GM18498 (cell line): ENCODE measurements around the gene ALDH3B2.
"Not testable (repeated sequence)": the region's sequence is repeated elsewhere in the genome, so short reads cannot be mapped to it uniquely, and the experiment has no call there.

Source experiments
- ATAC-seq: cut with Tn5 transposase; IDR thresholded peaks from one replicate; pipeline ENCODE4 v1.9.1; 2021; ENCODE audit warnings: mild to moderate bottlenecking, moderate library complexity; ENCODE audit not compliant: unreplicated experiment

Gene ALDH3B2

DNA sequence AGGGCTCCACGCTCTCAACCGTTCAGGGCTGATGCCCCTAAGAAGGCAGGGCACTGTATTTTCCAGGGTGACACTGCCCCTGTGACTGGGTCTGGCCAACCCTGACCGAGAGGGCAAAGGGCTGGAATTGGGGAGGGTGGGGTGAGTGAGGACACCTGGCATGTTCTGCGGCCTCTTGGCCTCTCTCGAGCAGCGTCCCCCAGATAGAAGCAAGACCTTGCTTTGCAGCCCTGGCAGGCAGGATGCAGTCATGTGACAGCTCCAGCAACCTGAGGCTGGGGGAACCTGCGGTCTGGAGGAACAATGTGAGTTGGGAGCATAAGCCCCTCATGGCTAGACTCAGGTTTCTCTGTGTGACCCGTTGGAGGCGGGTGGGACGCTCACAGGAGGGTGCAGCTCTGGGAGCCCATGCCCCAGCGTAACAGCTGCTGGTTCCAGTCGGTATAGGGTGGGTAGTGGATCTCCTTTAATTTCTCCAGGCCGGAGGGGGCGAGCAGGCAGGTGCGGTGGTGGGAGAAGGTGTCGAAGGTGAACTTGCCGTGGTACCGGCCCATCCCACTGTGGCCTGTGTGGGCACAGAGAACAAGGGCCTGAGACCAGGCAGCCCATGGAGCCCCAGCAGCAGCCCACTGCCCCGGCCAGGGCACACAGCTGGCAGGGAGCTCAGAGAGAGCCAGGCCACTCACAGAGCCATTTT, 11.4 kb downstream of the ALDH3B2 start:
- ATAC-seq, result no peak

DNA sequence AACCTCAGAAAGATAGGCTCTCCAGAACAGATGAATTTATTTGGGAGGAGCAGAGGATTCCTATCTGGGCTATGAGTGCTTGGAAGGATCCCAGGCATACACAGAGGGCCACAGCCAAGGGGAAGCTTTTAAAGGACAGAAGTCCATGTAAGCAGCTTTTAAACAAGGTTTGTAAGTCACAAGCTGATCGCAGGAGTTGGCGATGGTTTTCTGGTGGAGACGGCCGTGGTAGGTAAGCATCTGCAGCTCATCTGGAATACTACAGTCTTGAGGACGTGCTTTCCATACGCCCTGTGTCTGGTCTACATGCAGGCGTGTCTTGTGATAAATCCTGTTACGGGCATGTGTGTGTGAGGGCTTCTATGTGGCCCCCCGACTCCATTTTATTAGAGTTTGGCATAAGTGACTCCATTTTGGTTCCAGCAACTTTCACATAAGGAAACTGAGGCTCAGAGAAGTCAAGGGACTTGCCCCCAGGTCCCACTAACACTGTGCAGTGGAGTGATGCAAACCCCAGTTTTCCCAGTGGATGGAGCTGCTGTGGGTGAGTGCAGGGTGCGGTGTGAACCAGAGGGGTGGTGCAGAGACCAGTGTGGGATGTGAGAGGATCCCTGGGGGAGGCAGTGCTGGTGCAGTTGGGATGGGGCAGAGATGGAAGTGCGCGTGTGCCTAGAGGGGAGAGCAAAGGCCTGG, 12.1 kb downstream of the ALDH3B2 start:
- ATAC-seq, result no peak

DNA sequence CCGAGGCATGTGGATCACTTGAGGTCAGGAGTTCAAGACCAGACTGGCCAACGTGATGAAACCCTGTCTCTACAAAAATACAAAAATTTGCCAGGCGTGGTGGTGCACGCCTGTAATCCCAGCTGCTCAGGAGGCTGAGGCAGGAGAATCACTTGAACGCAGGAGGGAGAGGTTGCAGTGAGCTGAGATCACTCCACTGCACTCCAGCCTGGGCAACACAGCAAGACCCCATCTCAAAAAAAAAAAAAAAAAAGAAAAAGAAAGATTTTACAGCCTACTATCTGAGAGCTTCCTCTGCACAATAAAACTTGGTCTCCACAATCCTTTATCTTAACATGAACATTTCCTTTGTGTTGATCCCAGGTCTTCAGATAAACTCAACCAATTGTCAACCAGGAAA, 13.7 kb downstream of the ALDH3B2 start:
- not testable (repeated sequence) for ATAC-seq

DNA sequence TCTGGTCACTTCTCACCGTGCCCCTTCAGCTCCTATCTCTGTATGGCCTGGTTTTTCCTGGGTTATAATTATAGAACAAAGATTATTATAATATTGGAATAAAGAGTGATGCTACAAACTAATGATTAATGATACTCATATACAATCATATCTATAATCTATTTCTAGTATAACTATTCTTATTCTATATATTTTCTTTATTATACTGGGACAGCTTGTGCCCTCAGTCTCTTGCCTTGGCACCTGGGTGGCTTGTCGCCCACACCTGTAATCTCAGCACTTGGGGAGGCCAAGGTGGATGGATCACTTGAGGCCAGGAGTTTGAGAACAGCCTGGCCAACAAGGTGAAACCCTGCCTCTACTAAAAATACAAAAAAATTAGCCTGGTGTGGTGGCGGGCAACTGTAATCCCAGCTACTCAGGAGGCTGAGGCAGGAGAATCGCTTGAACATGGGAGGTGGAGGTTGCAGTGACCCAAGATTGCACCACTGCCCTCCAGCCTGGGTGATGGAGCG, 14.7 kb downstream of the ALDH3B2 start:
- ATAC-seq, result not testable (repeated sequence)

DNA sequence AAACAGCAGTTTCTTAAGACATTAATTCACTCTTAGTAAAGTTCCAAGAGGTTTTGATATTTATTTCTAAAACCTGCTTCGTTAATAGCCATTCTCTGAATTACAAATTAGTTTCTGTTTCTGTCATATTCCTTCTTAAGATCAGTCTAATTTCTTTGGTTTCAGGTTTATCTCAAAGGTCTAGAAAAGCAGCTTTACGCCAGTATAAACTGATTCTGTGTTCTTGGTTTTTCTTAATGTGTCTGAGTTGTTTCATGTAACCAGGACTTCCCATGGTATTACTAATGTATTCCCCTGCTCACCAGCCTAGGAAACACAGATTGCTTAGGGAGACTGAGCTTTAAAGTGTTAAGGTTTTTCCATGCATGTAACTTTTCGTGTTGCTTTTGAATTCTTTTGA, 17.1 kb downstream of the ALDH3B2 start:
- no peak for ATAC-seq

DNA sequence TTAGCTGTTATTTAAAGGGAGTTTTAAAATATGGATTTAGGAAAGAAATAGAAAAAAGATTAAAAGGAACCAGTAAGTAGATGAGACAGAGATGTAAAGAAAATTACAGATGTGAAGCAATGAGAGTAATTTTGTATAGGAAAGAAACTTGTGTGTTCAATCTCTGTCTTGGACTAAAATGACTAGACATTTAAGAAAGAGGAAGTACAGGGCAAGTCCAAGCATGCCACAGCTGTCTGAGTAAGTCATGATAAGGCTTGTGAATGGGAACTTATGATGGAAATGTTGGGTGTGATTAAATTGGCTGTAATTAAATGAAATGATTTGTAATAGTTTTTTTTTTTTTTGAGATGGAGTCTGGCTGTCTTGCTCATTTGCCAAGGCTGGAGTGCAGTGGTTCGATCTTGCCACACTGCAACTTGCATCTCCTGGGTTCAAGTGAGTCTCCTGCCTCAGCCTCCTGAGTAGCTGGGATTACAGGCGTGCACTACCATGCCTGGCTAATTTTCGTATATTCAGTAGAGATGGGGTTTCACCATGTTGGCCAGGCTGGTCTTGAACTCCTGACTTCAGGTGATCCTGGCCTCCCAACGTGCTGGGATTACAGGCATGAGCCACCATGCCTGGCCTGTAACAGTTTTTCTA, 18.0 kb downstream of the ALDH3B2 start:
- ATAC-seq, result no peak

DNA sequence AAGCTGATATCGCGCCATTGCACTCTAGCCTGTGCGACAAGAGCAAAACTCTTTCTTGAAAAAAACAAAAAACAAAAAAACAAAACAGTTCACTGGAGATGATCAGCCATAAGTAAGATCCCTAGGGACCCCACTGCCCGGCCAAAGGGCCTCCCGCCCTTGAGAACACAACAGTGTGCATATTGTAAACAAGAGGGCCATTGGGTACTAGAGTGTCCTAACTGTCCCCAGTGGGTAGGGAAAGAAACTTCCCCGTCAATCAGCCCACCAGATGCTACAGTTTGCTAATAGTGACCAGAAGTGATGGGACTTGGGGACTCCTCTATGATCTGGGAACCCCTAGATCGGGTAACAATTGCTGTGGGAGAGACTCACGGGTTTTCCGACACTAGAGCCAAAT, 20.2 kb downstream of the ALDH3B2 start:
- no peak for ATAC-seq

DNA sequence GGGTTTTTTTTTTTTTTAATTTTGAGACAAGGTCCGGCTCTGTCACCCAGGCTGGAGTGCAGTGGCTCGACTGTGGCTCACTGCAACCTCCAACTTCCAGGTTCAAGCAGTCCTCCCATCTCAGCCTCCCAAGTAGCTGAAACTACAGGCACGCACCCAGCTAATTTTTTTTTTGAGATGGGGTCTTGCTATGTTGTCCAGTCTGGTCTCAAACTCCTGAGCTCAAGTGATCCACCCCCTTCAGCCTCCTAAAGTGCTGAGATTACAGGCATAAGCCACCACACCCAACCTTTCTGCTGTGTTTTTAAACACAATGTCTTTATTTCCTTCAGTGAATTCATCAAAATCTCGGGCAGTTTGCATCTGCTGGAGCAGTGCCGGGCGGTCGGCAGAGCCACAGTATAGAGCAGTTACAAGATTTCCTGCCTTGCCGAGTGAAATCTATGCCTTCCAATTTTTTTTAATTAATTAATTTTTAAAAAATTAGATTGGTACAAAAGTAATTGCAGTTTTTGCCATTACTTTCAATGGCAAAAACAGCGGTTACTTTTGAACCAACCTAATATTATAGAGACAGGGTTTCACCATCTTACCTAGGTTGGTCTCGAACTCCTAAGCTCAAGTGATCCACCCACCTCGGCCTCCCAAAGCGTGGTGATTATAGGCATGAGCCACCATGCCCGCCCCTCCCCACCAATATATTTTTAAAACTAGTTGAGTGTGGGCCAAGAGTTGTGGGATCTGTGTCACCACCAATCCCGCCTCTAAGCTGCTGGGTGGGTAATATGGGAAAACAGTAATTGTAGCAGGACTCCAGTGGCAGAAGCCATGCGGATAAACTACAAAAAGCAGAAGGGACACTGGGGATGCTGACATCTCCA, 21.2 kb downstream of the ALDH3B2 start:
- no peak for ATAC-seq

DNA sequence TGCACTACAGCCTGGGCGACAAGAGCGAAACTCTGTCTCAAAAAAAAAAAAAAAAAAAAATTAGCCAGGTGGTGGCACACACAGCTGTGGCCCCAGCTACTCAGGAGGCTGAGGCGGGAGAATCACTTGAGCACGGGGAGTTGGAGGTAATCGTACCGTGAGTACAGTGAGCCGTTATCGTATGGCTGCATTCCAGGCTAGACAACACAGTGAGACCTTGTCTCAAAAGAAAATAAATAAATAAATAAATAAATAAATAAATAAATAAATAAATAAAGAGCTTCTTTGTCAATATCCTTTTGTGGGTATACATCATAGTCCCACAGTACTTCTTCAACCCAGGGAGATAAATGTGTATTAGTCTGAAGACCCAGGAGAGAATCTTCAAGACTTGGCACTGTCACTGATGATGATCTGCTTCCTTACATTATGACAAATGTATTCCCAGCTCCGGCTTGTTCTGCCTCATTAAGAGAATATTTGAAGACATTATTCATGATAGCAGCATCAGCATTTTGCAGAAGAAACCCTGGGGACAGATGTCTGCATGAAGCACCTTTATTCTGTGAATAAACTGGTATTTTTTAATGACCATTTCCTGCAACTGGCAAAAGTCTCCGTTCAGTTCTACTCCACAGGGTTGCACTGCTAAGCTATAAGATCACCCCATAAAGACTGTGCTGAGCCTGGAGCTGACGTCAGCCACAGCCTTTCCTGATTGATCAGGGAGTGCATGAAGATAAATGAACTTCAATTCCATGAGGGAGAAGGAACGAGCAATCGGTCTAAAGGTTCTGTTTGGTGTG, 22.2 kb downstream of the ALDH3B2 start:
- ATAC-seq, result no peak

DNA sequence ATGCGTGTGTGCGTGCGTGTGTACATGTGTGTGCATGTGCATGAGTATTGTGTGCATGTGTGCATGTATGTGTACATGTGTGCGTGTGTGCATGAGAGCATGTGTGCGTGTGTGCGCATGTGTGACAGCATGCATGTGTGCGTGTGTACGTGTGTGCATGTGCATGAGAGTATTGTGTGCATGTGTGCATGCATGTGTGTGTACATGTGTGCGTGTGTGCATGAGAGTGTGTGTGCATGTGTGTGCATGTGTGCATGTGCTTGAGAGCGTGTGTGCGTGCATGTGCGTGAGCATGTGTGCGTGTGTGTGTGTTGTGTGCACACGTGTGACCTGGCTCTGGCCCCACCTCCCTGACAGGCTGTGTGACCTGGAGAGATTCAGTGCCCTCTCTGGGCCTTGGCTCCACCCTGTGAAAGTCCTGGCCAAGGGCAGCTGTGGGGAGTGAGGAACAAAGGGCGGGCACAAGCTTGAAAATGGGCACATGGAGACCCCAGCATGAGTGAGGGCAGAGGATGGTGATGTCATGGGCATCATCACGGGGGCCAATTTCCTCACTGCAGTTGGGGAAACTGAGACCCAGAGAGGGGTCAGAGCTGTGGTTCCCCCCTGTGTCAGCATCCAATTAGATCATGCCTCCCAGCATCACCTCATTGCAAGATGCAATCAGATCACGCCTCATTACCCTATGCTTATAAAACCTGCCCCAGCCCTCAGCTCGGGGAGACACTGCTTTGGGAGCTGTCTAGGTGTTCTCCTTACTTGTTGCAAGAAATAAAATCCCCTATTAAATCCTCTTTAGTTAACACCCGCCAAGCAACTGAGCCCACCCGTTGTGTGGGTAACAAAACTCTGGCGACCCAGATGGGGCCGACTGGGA, 24.6 kb downstream of the ALDH3B2 start:
- no peak for ATAC-seq

DNA sequence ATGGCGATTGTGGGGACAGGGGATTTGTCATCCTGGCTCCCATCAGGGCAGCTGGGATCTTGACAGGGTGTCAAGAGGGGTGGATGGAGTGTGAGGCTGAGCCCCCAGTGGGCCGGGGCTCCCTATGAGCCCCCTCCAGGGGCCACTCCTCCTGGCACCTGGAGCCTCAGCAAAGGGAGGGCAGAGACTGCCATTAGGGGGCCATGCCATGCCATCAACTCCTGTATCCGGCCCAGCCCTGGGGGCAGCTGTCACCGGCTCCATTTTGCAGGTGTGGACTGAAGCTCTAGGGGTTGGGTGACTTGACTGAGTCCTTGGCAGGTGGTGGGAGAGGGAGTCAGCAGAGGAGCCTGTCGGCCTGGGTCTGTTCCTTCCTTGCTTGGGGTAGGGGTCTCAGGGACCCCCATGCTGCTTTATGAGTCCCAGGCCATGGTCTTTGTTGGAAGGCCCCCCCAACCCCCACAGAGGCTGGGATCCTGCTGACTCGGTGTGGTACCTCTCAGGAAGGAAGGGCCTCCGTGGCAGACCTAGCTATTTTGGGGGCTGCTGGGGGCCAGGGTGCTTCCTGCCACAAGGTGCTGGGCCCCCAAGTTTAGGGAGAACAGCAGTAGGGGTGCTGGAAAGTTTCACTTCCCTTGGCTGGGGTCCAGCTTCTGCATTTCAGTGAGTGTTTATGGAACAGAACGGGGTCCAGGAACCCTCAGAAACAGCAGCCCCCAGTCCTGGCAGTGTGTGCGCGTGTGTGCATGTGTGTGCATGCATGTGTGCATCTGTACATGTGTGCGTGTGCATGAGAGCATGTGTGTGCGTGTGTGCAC, 25.4 kb downstream of the ALDH3B2 start:
- ATAC-seq, result no peak

DNA sequence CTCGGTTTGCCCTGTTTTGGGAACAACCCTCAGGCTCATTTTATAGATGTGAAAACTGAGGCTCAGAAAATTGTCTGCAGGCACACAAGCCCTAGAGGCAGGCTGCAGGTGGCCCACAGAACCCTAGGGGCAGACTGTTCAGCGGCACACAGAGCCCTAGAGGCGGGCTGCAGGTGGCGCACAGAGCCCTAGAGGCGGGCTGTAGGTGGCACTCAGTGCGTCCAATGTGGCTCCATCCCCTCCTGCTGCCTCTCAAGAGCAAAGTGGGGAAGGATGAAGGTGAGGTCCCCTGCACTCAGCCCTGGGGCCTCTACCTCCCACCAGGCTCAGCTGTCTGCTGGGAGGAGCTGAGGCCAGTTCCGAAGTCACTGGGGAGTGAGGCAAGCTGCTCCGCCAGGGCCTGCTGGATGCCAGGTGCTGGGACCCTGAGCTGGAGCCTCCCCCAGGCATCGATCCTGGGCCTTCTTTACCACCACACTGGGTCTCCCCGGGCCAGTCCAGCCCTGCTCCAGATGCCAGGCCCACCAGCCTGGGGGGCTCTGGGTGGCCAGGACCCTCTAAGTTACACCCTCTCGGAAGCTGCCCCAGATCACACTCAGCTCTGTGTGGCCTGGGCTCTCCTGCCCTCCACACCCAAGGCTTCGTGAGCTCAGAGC, 26.2 kb downstream of the ALDH3B2 start:
- ATAC-seq, result peak; percentile 54

DNA sequence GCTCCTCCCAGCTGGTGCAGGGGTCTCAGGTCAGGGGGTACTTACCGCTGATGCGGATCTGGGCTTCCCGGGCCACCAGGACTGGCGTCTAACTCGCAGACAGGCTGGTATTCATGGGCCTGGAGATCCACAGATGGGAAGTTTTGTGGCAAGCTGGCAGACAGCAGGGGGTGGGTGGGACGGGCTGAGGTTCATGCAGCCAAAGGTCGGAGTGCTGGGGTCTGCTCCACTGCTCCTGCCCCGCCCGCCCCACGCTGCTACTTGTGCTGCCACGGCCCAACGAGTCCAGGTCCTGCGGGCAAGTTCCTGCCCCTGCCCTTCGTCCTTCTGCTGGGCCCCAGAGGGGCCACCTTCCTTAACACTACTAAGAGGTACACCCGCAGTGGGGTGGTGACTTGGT, 27.0 kb downstream of the ALDH3B2 start:
- ATAC-seq, result no peak

DNA sequence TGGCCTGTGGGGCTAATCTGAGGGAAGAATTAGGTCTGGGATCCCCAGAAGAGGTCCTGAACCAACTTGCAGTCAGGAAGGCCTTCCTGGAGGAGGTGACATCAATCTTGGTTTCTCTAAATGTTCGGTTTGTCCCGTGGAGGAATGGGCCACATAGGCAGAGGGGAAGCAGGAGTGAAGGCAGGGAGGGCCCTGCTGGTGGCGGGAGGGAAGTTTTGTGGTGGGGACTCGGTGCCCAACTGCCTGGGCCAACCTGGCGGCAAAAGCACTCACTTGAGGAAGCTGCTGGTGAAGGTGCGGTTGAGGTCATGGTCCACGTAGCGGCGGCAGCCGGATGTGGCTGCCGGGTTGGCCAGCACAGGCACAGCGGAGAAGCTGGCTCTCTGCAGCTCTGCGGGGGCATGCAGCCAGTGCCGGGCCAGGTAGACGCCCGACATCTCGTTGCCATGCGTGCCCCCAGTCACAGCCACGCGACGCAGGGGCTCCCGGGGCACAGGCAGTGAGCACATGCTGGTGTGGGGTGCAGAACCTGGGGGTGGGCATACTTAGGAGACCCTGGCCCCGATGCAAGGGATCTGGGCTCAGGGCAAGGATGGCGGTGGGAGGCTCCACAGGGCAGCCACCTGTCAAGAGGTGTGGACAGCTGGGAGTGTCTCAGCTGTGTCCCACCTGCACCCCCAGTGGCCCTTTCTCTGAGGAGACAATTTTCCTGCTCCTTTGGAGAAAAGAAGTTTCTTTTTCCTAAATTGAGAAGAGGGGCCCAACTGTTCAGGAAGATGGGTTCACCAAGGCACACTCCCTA, 27.7 kb downstream of the ALDH3B2 start:
- no peak for ATAC-seq

DNA sequence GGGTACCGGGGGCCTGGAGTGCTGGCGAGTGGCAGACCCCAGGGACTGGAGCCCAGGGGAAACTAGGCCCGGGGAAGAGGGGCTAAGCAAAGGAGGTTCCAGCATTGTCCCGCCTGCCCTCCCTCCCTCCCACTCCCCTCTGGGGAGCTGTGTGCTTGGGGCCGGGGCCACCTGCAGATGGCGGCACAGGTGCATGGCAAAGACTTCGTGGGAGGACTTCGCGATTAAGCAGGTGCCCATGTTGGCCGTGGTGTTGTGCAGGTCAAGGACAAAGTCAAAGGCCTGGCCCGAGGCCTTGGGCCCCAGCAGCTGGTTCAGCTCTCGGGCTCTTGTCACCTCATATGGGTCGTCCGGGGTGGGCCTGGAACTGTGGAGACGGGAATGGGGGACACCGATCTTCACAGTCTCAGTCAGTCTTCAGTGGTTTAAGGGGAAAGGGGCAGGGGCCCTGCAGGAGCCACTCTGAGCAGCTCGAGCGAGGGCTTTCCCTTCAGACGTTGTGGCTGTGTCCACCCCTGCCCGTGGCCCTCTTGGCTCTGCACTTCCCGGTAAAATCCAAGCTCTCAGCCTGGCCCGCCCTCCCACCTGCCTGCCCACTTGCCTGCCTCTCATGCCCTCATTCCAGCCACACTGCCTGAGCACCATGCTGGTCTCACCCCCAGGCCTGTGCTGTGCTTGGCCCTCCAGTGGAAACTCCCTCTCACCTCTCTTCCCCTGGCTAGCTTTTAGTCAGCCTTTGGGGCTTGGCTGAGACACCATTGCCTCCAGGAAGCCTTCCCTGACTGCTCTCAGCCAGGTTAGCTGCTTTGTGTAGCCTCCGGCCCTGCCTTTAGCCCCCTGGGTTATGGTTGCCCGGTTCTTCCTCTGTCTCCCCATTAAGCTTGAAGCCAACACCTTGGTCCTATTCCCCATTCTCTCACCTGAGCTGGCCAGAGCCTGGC, 28.6 kb downstream of the ALDH3B2 start:
- no peak for ATAC-seq
